Common myeloid progenitor, CD34-positive (primary cell): Measurements from ENCODE around the gene ANO1.

Experiments used
- CTCF ChIA-PET: fragments of 350-600 bp; sonication (Branson Sonifier 250); formaldehyde crosslinking; loops from one replicate; lab custom pipeline; 2021; ENCODE audit warnings: antibody characterized with exemption; lab: Charles Lee
- POLR2A ChIA-PET: fragments of 350-600 bp; sonication (Branson Sonifier 250); formaldehyde crosslinking; loops from one replicate; lab custom pipeline; 2021; ENCODE audit warnings: antibody characterized with exemption; lab: Charles Lee
- DNase-seq, 3 donors: peaks; one replicate each; pipeline versions ENCODE4 v3.0.0 to v3.0.0-alpha.2; 2013
- H3K27ac ChIP-seq, 2 experiments: 1 replicate in 1 of 2; 2 replicates in 1 of 2; pipeline ENCODE4 v1.7.0; 2013; ENCODE audit warnings: inconsistent platforms in 2 of 2, low read length in 2 of 2, mild to moderate bottlenecking in 2 of 2, low read depth in 1 of 2, moderate library complexity in 1 of 2; ENCODE audit not compliant: severe bottlenecking in 2 of 2, insufficient read depth in 1 of 2, poor library complexity in 1 of 2
- H3K27me3 ChIP-seq, 5 experiments: replicated peaks in 2 of 5; 1 replicate in 3 of 5; 2 replicates in 2 of 5; pipeline versions ENCODE4 v1.6.1 to v1.7.0; 2013; ENCODE audit warnings: low read length in 4 of 5, mild to moderate bottlenecking in 2 of 5, moderate library complexity in 2 of 5, inconsistent platforms in 1 of 5; ENCODE audit not compliant: insufficient read depth in 5 of 5, control insufficient read depth in 4 of 5
- H3K36me3 ChIP-seq, 4 experiments: 1 replicate in 2 of 4; 2 replicates in 2 of 4; pipeline versions ENCODE4 v1.6.1 to v1.7.0; 2013; ENCODE audit warnings: low read length in 3 of 4, control low read depth in 1 of 4, mild to moderate bottlenecking in 1 of 4; ENCODE audit not compliant: control insufficient read depth in 4 of 4, insufficient read depth in 4 of 4
- H3K4me1 ChIP-seq, 4 experiments: 1 replicate in 3 of 4; 2 replicates in 1 of 4; pipeline versions ENCODE4 v1.6.1 to v1.7.1; 2013; ENCODE audit warnings: low read length in 3 of 4, mild to moderate bottlenecking in 3 of 4, control low read depth in 1 of 4, inconsistent platforms in 1 of 4, moderate library complexity in 1 of 4; ENCODE audit not compliant: control insufficient read depth in 4 of 4, insufficient read depth in 4 of 4; ENCODE audit errors: control extremely low read depth in 1 of 4
- H3K4me3 ChIP-seq, 7 experiments: 1 replicate in 4 of 7; 2 replicates in 3 of 7; pipeline versions ENCODE4 v1.5.1 to v1.7.0; 2013; ENCODE audit warnings: mild to moderate bottlenecking in 7 of 7, low read length in 6 of 7, moderate library complexity in 6 of 7, inconsistent platforms in 2 of 7, low read depth in 2 of 7, control low read depth in 1 of 7; ENCODE audit not compliant: insufficient read depth in 4 of 7, control insufficient read depth in 1 of 7; ENCODE audit errors: extremely low read depth in 1 of 7
- H3K9me3 ChIP-seq, 5 experiments: 1 replicate in 4 of 5; 2 replicates in 1 of 5; pipeline versions ENCODE4 v1.6.1 to v1.7.1; 2013; ENCODE audit warnings: low read length in 4 of 5, mild to moderate bottlenecking in 2 of 5, inconsistent platforms in 1 of 5, low read depth in 1 of 5, moderate library complexity in 1 of 5; ENCODE audit not compliant: control insufficient read depth in 4 of 5, insufficient read depth in 2 of 5; ENCODE audit errors: control extremely low read depth in 1 of 5
- WGBS: methylation state at CpG from one replicate; pipeline ENCODE4 v1.1.5; 2013; ENCODE audit not compliant: insufficient coverage; 5-methylcytosine and 5-hydroxymethylcytosine counted together

ANO1 gene

DNA sequence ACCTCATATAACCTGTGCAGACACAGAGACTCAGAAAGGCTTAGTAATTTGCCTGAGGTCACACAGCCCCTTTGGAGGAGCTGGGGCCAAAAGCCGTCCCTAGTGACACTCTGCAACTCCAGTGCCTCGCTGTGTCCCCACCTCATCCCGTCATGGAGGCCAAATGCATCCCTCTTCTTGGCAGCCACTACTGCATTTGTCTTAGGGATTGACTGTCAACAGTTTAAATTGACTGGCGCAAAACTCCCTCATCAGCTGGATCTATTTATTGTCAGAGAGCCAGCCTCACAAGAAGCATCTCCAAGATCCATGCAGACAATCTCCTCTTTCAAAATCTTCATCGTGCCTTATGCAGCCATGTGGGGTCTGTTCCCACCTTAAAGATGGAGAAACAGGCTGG, 35.7 kb downstream of the ANO1 start:
- H3K27me3 ChIP-seq, result peaks cover 0 to 19% (median 2%) of the 10 kb centered on the region in 5 experiments
- H3K36me3 ChIP-seq, result no peaks in the 10 kb centered on the region
- no peak overlapping the region for H3K4me3 ChIP-seq
- H3K9me3 ChIP-seq, result peaks cover 0 to 2% (median 0%) of the 10 kb centered on the region in 5 experiments
- peaks cover 0 to 8% (median 3%) of the 10 kb centered on the region in 4 experiments for H3K4me1 ChIP-seq
- H3K27ac ChIP-seq, result no peak overlapping the region
- no peak for DNase-seq
- ChIA-PET POLR2A (no interaction called here), CTCF (interaction anchor here (0.6 kb wide), 1 partner anchor 69 kb away, joined by 4 read pairs; no protein-coding TSS in a partner anchor)
- 94% methylated on average over 5 of the region's 5 CpGs for WGBS

DNA sequence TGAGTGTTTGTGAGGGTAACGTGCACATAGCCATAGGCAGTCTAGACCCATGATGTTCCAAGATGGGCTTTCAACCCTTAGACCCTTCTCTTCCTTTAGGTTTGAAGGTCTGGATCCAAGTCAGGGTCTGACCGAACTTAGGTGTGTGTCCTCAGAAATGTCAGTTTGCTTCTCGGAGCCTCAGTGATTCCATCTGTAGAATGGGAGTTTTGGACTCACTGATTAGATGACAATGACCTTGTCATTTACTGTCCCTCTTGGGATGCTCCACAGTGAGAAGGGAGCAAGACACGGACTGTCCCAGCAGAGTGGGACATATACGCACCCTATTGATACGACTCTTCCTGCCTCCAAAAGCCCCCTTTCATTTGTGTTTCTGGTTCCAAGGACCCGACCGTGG, 37.7 kb downstream of the ANO1 start:
- ChIA-PET POLR2A (interaction anchor here (0.6 kb wide), 1 partner anchor 12 kb away, joined by 3 read pairs; no protein-coding TSS in a partner anchor), CTCF (interaction anchor here (0.8 kb wide), 1 partner anchor 64 kb away, joined by 4 read pairs; no protein-coding TSS in a partner anchor)
- Histone ChIP-seq H3K36me3 (no peaks in the 10 kb centered on the region), H3K9me3 (peaks cover 0 to 4% (median 0%) of the 10 kb centered on the region in 5 experiments), H3K4me3 (no peak overlapping the region), H3K27ac (no peak overlapping the region), H3K27me3 (peaks cover 0 to 17% (median 0%) of the 10 kb centered on the region in 5 experiments), H3K4me1 (peaks cover 0 to 8% (median 3%) of the 10 kb centered on the region in 4 experiments)
- no peak for DNase-seq
- 94% methylated on average over 8 of the region's 8 CpGs for WGBS

DNA sequence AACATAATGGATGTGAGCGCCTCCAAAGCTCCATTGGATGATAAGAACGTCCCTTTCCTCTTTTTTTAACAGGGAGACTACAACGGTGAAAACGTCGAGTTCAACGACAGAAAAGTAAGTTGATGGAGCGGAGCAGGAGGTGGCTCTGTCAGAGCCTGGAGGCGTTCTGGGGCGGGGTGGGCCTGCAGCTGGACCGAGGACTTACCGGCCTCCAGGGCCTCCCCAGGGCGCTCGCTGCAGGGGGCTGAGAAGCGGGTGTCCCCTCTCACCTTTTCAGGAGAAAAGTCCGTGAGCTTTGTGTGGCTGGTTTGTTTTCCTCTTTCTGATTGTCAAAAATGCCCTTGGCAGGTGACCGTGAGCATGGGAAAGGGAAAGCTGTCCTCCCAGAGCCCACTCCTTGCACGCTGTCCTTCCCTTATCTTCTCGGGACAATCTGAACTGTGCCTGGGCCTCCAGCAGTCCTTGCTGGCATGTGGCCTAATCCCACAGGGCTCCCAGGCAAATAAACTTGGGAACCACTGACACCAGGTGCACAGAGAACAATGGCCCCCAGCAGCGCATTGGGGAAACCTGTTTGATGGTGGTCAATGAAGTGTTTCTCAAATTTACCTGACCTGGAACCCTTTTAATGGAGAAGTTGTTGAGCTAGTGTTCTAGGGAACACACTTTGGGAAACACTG, 38.4 kb downstream of the ANO1 start:
- Histone ChIP-seq H3K4me3 (no peak overlapping the region), H3K36me3 (no peaks in the 10 kb centered on the region), H3K4me1 (peaks cover 0 to 5% (median 2%) of the 10 kb centered on the region in 4 experiments), H3K27ac (no peak overlapping the region), H3K9me3 (peaks cover 0 to 4% (median 0%) of the 10 kb centered on the region in 5 experiments), H3K27me3 (peaks cover 0 to 16% (median 0%) of the 10 kb centered on the region in 5 experiments)
- CTCF ChIA-PET, result interaction anchor here (0.8 kb wide), 1 partner anchor 63 kb away, joined by 4 read pairs; no protein-coding TSS in a partner anchor
- POLR2A ChIA-PET, result interaction anchor here (0.6 kb wide), 1 partner anchor 11 kb away, joined by 3 read pairs; no protein-coding TSS in a partner anchor
- DNase-seq, result no peak
- WGBS, result 96% methylated on average over 19 of the region's 19 CpGs

DNA sequence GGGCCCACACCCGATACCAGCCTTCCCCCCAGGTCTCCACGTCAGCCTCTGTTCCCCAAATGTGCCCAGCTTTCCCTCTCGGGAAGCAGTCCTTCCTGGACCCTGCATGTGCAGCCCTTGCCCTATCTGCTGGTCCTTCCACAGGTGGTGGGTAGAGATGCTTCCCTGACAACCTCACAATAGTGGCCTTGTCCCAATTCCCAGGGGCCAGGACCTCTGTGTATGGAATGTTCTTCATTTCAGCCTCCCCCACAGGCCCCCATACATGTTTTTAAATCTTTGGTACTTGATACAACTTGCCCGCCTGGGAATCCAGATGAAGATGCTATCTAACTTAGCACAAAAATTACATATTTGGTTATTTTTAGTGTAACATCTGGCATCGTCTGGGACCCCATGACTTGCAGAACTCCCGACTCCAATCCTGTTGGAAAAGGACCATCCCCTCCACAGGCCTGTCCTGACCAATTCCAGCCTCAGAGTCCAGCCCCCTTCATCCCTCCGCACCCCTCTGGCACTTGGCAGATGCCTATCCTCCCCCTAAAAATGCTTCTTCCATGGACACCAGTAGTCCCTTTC, 39.5 kb downstream of the ANO1 start:
- Histone ChIP-seq H3K9me3 (peaks cover 0 to 4% (median 0%) of the 10 kb centered on the region in 5 experiments), H3K27ac (no peak overlapping the region), H3K27me3 (peaks cover 0 to 14% (median 0%) of the 10 kb centered on the region in 5 experiments), H3K4me3 (no peak overlapping the region), H3K36me3 (no peaks in the 10 kb centered on the region), H3K4me1 (no peaks in the 10 kb centered on the region)
- ChIA-PET POLR2A (no interaction called here), CTCF (no interaction called here)
- DNase-seq, result no peak
- WGBS, result 100% methylated on average over 5 of the region's 7 CpGs

DNA sequence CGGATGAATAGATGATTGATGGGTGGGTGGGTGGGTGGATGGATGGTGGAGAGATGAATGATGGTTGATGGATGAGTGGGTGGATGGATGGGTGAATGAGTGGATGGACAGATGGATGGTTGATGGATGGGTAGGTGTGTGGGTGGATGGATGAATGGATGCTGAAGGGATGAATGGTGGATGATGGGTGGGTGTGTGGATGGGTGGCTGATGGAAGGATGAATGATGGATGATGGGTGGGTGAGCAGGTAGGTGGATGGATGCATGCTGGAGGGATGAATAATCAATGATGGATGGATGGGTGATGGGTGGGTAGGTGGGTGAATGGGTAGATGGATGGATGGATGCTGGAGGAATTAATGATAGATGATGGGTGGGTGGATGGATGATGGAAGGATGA, 40.5 kb downstream of the ANO1 start:
- no peaks in the 10 kb centered on the region for H3K4me1 ChIP-seq
- ChIA-PET CTCF (no interaction called here), POLR2A (no interaction called here)
- WGBS, result no CpG with 5 or more reads among the region's 1 CpG
- no peaks in the 10 kb centered on the region for H3K36me3 ChIP-seq
- peaks cover 0 to 4% (median 0%) of the 10 kb centered on the region in 5 experiments for H3K9me3 ChIP-seq
- no peak overlapping the region for H3K4me3 ChIP-seq
- no peak overlapping the region for H3K27ac ChIP-seq
- peaks cover 0 to 24% (median 0%) of the 10 kb centered on the region in 5 experiments for H3K27me3 ChIP-seq
- DNase-seq, result no peak

DNA sequence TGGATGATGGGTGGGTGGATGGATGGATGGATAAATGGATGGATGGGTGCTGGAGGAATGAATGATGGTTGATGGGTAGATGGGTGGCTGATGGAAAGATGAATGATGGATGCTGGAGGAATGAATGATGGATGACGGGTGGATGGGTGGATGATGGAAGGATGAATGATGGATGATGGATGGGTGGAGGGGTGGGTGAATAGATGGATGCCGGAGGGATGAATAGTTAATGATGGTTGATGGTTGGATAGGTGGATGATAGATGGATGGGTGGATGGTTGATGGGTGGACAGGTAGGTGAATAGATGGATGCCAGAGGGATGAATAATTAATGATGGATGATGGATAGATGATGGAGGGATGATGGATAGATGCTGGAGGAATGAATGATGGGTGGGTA, 41.4 kb downstream of the ANO1 start:
- 88% methylated on average over 2 of the region's 2 CpGs for WGBS

DNA sequence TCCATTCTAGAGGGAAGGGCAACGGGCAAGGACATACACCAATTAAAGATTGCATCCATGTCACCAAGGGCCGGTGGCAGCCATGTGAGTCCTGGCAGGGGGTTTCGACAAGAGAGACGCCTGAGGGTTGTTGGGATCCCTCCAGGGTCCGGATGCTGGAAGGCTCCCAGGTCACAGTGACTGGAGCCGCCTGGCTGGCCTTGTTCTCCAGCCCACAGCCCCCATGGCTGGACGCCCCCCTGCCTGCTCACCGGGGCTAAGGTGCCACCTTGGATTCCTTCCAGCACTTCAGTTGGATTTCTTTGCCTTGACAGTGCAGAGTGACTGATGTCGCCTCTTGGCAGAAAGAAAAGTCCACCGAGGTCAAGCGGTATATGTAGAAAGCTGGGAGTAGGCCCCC, 42.6 kb downstream of the ANO1 start:
- Histone ChIP-seq H3K9me3 (peaks cover 0 to 4% (median 0%) of the 10 kb centered on the region in 5 experiments), H3K4me1 (no peaks in the 10 kb centered on the region), H3K36me3 (no peaks in the 10 kb centered on the region), H3K27me3 (peaks cover 0 to 24% (median 0%) of the 10 kb centered on the region in 5 experiments), H3K27ac (no peak overlapping the region), H3K4me3 (no peak overlapping the region)
- 92% methylated on average over 9 of the region's 11 CpGs for WGBS
- POLR2A ChIA-PET, result no interaction called here
- CTCF ChIA-PET, result no interaction called here
- DNase-seq, result no peak

More for the DNA sequence above, 41.4 kb downstream of the ANO1 start:
- Histone ChIP-seq H3K4me3 (no peak overlapping the region), H3K27me3 (peaks cover 0 to 24% (median 0%) of the 10 kb centered on the region in 5 experiments), H3K27ac (no peak overlapping the region), H3K4me1 (no peaks in the 10 kb centered on the region), H3K9me3 (peaks cover 0 to 4% (median 0%) of the 10 kb centered on the region in 5 experiments), H3K36me3 (no peaks in the 10 kb centered on the region)
- ChIA-PET POLR2A (no interaction called here), CTCF (no interaction called here)
- DNase-seq, result no peak
